Measurements from ENCODE around the gene ATP11B. TPM values are rescaled to one million over a fixed set of nuclear protein-coding genes. Genes with fewer than 3 reads are reported as not detected.

The ATP11B gene
- total RNA-seq, 1 experiment from 2014 or later: 70.1 TPM

GRCh38 chr3:182909318-182910040, 116.2 kb downstream of the ATP11B start:
- Histone ChIP-seq H3K4me3 (ENCODE audit: low read depth, low read length, poor library complexity, severe bottlenecking) (no peak overlapping the region), H3K36me3 (ENCODE audit: insufficient read depth, low read length, poor library complexity, severe bottlenecking) (peaks cover 5% of the 10 kb centered on the region), H3K27ac (ENCODE audit: low read depth, low read length, poor library complexity, severe bottlenecking) (no peak overlapping the region), H3K27me3 (replicated peaks; ENCODE audit: insufficient read depth, low read depth, low read length, poor library complexity) (no peaks in the 10 kb centered on the region), H3K9me3 (ENCODE audit: low read depth, low read length, poor library complexity, severe bottlenecking) (no peaks in the 10 kb centered on the region), H3K4me1 (ENCODE audit: insufficient read depth, low read length, poor library complexity, severe bottlenecking) (no peaks in the 10 kb centered on the region)
- CTCF ChIA-PET: no interaction called here
- TF ChIP-seq, protein P1, sequence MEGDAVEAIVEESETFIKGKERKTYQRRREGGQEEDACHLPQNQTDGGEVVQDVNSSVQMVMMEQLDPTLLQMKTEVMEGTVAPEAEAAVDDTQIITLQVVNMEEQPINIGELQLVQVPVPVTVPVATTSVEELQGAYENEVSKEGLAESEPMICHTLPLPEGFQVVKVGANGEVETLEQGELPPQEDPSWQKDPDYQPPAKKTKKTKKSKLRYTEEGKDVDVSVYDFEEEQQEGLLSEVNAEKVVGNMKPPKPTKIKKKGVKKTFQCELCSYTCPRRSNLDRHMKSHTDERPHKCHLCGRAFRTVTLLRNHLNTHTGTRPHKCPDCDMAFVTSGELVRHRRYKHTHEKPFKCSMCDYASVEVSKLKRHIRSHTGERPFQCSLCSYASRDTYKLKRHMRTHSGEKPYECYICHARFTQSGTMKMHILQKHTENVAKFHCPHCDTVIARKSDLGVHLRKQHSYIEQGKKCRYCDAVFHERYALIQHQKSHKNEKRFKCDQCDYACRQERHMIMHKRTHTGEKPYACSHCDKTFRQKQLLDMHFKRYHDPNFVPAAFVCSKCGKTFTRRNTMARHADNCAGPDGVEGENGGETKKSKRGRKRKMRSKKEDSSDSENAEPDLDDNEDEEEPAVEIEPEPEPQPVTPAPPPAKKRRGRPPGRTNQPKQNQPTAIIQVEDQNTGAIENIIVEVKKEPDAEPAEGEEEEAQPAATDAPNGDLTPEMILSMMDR (conservative IDR thresholded peaks at IDR 0.05; ENCODE audit: low read depth, low read length): peak; percentile 61
- TF ChIP-seq EZH2 (IDR thresholded peaks at IDR 0.05; ENCODE audit: borderline replicate concordance, low read depth, low read length, poor library complexity, severe bottlenecking): no peak
- no TSS peak for BruUV-seq (replicated peaks)
- peak; percentile 32 for DNase-seq (ENCODE audit: low spot score)
- POLR2A ChIA-PET (ENCODE audit: low non-redundant PET): no interaction called here
- intact Hi-C loops (cut with micrococcal nuclease; ENCODE audit: unreplicated experiment): loop anchor here (5.0 to 10.0 kb wide), 3 partner anchors 195 to 485 kb away; no protein-coding TSS in a partner anchor

DNA sequence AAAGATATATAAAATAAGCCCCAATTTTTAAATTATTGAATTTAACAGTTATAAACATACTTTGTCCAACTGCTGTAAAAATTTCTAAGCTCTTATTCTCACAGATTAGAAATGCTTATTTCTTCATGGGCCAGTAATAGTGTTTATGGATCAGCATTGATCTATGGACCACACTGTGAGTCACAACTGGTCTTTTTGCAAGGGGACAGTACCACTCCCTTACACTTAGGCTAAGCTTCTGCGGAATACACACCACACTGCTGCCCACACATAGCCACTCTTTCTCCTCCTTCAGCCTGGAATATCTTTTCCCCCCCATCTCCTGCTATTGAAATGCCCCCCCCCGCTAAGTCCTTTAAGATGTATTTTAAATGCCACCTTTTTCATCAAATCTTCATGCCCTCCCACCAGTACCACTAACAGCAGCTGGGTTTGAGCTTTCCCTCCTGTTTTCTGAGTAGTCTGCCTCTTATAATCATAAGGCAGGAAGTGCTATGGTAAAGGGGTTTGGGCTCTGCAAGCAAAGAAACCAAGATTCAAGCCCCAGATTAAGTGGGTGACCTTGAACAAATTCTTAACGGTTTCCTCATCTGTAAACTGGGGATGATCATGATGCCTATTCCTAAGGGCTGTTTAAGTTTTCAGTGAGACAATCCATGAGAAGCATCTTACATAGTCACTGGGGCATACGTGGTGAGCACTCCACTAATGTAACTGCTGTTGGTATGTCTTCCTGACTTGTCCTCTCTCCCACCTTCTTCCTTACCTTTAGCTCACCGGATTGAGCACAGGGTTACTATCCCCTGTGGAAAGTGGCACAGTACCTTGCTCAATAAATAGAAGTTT, 117.9 kb downstream of the ATP11B start:
- H3K27me3 ChIP-seq (replicated peaks; ENCODE audit: insufficient read depth, low read depth, low read length, poor library complexity): no peaks in the 10 kb centered on the region
- ChIA-PET CTCF (no interaction called here), POLR2A (ENCODE audit: low non-redundant PET) (no interaction called here)
- H3K9me3 ChIP-seq (ENCODE audit: low read depth, low read length, poor library complexity, severe bottlenecking): no peaks in the 10 kb centered on the region
- peaks cover 1% of the 10 kb centered on the region for H3K36me3 ChIP-seq (ENCODE audit: insufficient read depth, low read length, poor library complexity, severe bottlenecking)
- DNase-seq (ENCODE audit: low spot score): no peak
- no peak overlapping the region for H3K4me3 ChIP-seq (ENCODE audit: low read depth, low read length, poor library complexity, severe bottlenecking)
- H3K27ac ChIP-seq (ENCODE audit: low read depth, low read length, poor library complexity, severe bottlenecking): no peak overlapping the region
- H3K4me1 ChIP-seq (ENCODE audit: insufficient read depth, low read length, poor library complexity, severe bottlenecking): no peaks in the 10 kb centered on the region
- no peak for TF ChIP-seq EZH2 (IDR thresholded peaks at IDR 0.05; ENCODE audit: borderline replicate concordance, low read depth, low read length, poor library complexity, severe bottlenecking)
- TF ChIP-seq, protein P1 (conservative IDR thresholded peaks at IDR 0.05; ENCODE audit: low read depth, low read length): no peak
- no TSS peak for BruUV-seq (replicated peaks)
- intact Hi-C loops (cut with micrococcal nuclease; ENCODE audit: unreplicated experiment): no loop called here

DNA sequence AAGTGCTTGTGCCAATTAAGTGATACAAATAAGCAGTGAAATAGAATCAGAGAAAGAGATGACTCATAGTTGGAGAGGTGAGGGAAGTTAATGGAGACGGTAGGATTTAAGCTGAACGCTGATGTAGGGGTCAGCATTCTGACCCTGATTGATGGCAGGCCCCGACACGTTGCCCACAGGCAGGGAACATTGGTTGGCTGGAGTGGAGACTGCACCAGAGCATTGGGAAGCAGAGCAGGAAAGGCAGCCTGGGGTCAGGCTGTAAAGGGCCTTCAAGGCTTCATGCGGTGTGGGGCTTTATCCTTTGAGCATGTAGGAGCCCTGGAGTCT, 118.4 kb downstream of the ATP11B start:
- no peak for DNase-seq (ENCODE audit: low spot score)
- Histone ChIP-seq H3K36me3 (ENCODE audit: insufficient read depth, low read length, poor library complexity, severe bottlenecking) (no peaks in the 10 kb centered on the region), H3K27ac (ENCODE audit: low read depth, low read length, poor library complexity, severe bottlenecking) (no peak overlapping the region), H3K4me1 (ENCODE audit: insufficient read depth, low read length, poor library complexity, severe bottlenecking) (no peaks in the 10 kb centered on the region), H3K27me3 (replicated peaks; ENCODE audit: insufficient read depth, low read depth, low read length, poor library complexity) (no peaks in the 10 kb centered on the region), H3K4me3 (ENCODE audit: low read depth, low read length, poor library complexity, severe bottlenecking) (no peak overlapping the region), H3K9me3 (ENCODE audit: low read depth, low read length, poor library complexity, severe bottlenecking) (no peaks in the 10 kb centered on the region)
- no TSS peak for BruUV-seq (replicated peaks)
- intact Hi-C loops (cut with micrococcal nuclease; ENCODE audit: unreplicated experiment): no loop called here
- ChIA-PET CTCF (no interaction called here), POLR2A (ENCODE audit: low non-redundant PET) (no interaction called here)
- TF ChIP-seq, protein P1 (conservative IDR thresholded peaks at IDR 0.05; ENCODE audit: low read depth, low read length): no peak
- no peak for TF ChIP-seq EZH2 (IDR thresholded peaks at IDR 0.05; ENCODE audit: borderline replicate concordance, low read depth, low read length, poor library complexity, severe bottlenecking)

All from A673 (cell line).